ENCODE measurements around the gene IMMT.
"Not testable (repeated sequence)": the region's sequence is repeated elsewhere in the genome, so short reads cannot be mapped to it uniquely, and the experiment has no call there.

Gene IMMT

DNA sequence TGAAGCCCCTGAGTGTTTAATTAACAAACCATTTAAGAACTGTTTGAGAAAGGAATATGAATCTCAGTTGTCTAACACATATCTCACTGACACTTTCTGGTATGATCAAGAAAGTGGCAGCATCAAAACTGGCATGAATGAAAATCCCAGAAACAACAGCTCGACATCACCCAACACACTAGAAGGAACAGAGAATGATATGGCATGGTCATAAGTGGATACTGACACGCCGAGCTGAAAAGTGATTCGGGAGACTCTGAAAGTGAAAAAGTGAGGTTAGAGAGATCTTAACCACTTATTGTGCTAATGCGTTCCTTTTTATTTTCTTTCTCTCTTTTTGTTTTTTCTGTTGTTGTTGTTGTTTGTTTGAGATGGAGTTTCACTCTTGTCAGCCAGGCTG lies 41.9 kb upstream of the IMMT start:
- FAIRE-seq (peak; percentile 85), DNase-seq (ENCODE audit: insufficient read length, low spot score) (no peak)
- TF ChIP-seq POLR2AphosphoS5 (IDR thresholded peaks at IDR 0.05; ENCODE audit: low read depth, low read length) (no peak), PAX5 (IDR thresholded peaks at IDR 0.05; ENCODE audit: insufficient read depth, low read length, severe bottlenecking) (no peak), POU2F2 (IDR thresholded peaks at IDR 0.05; ENCODE audit: low read depth, low read length) (no peak), SPI1 (IDR thresholded peaks at IDR 0.05; ENCODE audit: low read depth, low read length) (peak; percentile 54), TAF1 (IDR thresholded peaks at IDR 0.05; ENCODE audit: low read depth, low read length) (no peak), POLR2A (IDR thresholded peaks at IDR 0.05; ENCODE audit: low read depth, low read length) (no peak)

GRCh38 chr2:86235196-86235980 lies 40.1 kb upstream of the IMMT start:
- FAIRE-seq: no peak
- TF ChIP-seq TAF1 (IDR thresholded peaks at IDR 0.05; ENCODE audit: low read depth, low read length) (no peak), POU2F2 (IDR thresholded peaks at IDR 0.05; ENCODE audit: low read depth, low read length) (no peak), PAX5 (IDR thresholded peaks at IDR 0.05; ENCODE audit: insufficient read depth, low read length, severe bottlenecking) (no peak), POLR2A (IDR thresholded peaks at IDR 0.05; ENCODE audit: low read depth, low read length) (no peak), POLR2AphosphoS5 (IDR thresholded peaks at IDR 0.05; ENCODE audit: low read depth, low read length) (no peak), SPI1 (IDR thresholded peaks at IDR 0.05; ENCODE audit: low read depth, low read length) (no peak)
- DNase-seq (ENCODE audit: insufficient read length, low spot score): no peak

DNA sequence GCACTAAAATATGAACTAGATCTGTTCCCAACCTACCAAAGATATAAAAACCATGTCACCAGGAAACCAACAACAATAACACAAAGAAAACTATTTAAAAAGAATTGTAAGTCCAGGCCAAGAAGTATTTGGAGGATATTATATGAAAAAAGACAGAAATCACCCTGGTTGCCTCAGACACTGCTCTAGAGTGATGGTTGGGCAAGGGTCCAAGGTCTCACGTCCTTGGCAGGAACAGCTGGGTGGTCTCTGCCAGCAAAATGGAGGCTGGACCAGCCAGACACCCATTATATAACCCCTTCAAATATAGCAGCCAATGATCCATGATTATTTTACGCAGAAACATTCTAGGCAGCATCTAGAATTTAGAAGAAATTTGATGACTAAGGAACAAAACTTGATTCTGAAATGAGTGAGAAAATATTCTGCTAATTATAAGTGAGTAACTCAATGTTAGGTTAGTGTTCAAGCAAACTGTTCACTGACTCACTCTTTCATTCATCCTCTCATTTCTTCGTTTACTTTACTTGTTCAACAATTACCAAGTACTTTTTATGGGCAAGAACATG lies 39.4 kb upstream of the IMMT start:
- DNase-seq (ENCODE audit: insufficient read length, low spot score) (no peak), FAIRE-seq (no peak)
- no peak for TF ChIP-seq PAX5 (IDR thresholded peaks at IDR 0.05; ENCODE audit: insufficient read depth, low read length, severe bottlenecking)
- TF ChIP-seq SPI1 (IDR thresholded peaks at IDR 0.05; ENCODE audit: low read depth, low read length): no peak
- no peak for TF ChIP-seq POLR2AphosphoS5 (IDR thresholded peaks at IDR 0.05; ENCODE audit: low read depth, low read length)
- TF ChIP-seq POU2F2 (IDR thresholded peaks at IDR 0.05; ENCODE audit: low read depth, low read length): no peak

DNA sequence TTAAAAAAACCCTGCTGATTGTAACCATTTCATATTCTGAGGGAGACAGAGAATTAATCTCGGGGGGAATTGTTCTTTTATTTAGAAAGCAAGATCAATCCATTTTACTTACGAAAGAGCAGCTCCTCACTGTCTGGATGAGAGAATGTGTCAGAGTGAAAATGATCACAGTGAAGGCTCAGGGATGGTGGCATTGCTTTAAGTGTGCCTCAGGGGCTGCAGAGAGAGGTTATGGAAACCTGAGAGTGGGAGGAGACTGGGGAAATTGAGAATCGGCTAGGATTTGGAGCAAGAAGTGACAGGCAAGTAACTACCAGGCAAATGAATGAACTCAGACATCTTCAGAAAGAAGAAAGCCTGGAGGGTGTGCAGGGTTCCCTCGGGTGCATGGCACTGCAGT lies 38.2 kb upstream of the IMMT start:
- FAIRE-seq: no peak
- no peak for DNase-seq (ENCODE audit: insufficient read length, low spot score)
- no peak for TF ChIP-seq POLR2A (IDR thresholded peaks at IDR 0.05; ENCODE audit: low read depth, low read length)

GRCh38 chr2:86232910-86233309 lies 37.6 kb upstream of the IMMT start:
- no peak for DNase-seq (ENCODE audit: insufficient read length, low spot score)
- no peak for FAIRE-seq

GRCh38 chr2:86232373-86232784 lies 37.1 kb upstream of the IMMT start:
- no peak for FAIRE-seq
- no peak for TF ChIP-seq POU2F2 (IDR thresholded peaks at IDR 0.05; ENCODE audit: low read depth, low read length)
- no peak for TF ChIP-seq SPI1 (IDR thresholded peaks at IDR 0.05; ENCODE audit: low read depth, low read length)
- no peak for TF ChIP-seq TAF1 (IDR thresholded peaks at IDR 0.05; ENCODE audit: low read depth, low read length)
- no peak for TF ChIP-seq PAX5 (IDR thresholded peaks at IDR 0.05; ENCODE audit: insufficient read depth, low read length, severe bottlenecking)
- no peak for TF ChIP-seq POLR2A (IDR thresholded peaks at IDR 0.05; ENCODE audit: low read depth, low read length)
- TF ChIP-seq POLR2AphosphoS5 (IDR thresholded peaks at IDR 0.05; ENCODE audit: low read depth, low read length): no peak

More at GRCh38 chr2:86232910-86233309, 37.6 kb upstream of the IMMT start:
- no peak for TF ChIP-seq POU2F2 (IDR thresholded peaks at IDR 0.05; ENCODE audit: low read depth, low read length)
- no peak for TF ChIP-seq SPI1 (IDR thresholded peaks at IDR 0.05; ENCODE audit: low read depth, low read length)
- TF ChIP-seq TAF1 (IDR thresholded peaks at IDR 0.05; ENCODE audit: low read depth, low read length): no peak
- no peak for TF ChIP-seq POLR2AphosphoS5 (IDR thresholded peaks at IDR 0.05; ENCODE audit: low read depth, low read length)
- TF ChIP-seq POLR2A (IDR thresholded peaks at IDR 0.05; ENCODE audit: low read depth, low read length): no peak
- TF ChIP-seq PAX5 (IDR thresholded peaks at IDR 0.05; ENCODE audit: insufficient read depth, low read length, severe bottlenecking): no peak

DNA sequence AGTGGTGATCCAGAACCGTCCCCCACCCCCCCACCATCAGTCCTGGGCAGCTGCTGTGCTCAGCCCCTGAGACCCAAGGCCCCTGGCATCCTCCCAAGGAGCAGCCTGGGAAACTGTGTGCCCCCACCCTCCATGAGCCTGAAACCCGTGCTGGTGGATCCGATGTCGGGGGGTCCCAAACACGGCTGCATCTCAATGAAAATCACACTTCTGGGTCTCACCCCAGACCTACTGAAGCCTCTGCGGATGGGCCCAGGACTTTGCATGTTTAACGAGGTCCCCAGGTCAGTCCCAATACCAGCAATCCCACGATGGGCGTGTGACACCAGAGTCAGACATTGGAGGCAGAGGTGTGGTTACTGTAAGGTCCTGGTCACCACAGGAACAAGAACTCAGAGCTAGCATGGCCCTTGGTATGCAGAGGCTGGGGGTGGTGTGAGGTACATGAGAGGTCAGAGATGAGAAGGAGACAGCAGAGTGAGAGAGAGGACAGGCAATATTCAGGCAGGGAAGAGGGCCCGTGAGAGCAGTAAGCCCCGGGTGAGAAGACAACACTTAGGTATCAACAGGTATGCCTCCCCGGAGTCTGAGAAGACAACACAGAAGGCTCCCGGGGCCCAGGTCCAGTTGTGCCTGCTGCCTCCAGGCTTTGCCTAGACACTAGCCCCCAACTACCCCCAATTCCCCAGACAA lies 36.6 kb upstream of the IMMT start:
- TF ChIP-seq POU2F2 (IDR thresholded peaks at IDR 0.05; ENCODE audit: low read depth, low read length) (no peak), POLR2A (IDR thresholded peaks at IDR 0.05; ENCODE audit: low read depth, low read length) (no peak), TAF1 (IDR thresholded peaks at IDR 0.05; ENCODE audit: low read depth, low read length) (no peak), SPI1 (IDR thresholded peaks at IDR 0.05; ENCODE audit: low read depth, low read length) (no peak), PAX5 (IDR thresholded peaks at IDR 0.05; ENCODE audit: insufficient read depth, low read length, severe bottlenecking) (no peak), POLR2AphosphoS5 (IDR thresholded peaks at IDR 0.05; ENCODE audit: low read depth, low read length) (no peak)
- DNase-seq (ENCODE audit: insufficient read length, low spot score) (no peak), FAIRE-seq (no peak)

More at GRCh38 chr2:86232373-86232784, 37.1 kb upstream of the IMMT start:
- DNase-seq (ENCODE audit: insufficient read length, low spot score): no peak

GRCh38 chr2:86230961-86231360 lies 35.7 kb upstream of the IMMT start:
- DNase-seq (ENCODE audit: insufficient read length, low spot score) (no peak), FAIRE-seq (no peak)
- TF ChIP-seq SPI1 (IDR thresholded peaks at IDR 0.05; ENCODE audit: low read depth, low read length) (no peak), POLR2AphosphoS5 (IDR thresholded peaks at IDR 0.05; ENCODE audit: low read depth, low read length) (no peak), POLR2A (IDR thresholded peaks at IDR 0.05; ENCODE audit: low read depth, low read length) (no peak), POU2F2 (IDR thresholded peaks at IDR 0.05; ENCODE audit: low read depth, low read length) (no peak), TAF1 (IDR thresholded peaks at IDR 0.05; ENCODE audit: low read depth, low read length) (no peak), PAX5 (IDR thresholded peaks at IDR 0.05; ENCODE audit: insufficient read depth, low read length, severe bottlenecking) (no peak)

GRCh38 chr2:86229221-86229620 lies 34.0 kb upstream of the IMMT start:
- FAIRE-seq (peak; percentile 91), DNase-seq (ENCODE audit: insufficient read length, low spot score) (no peak)
- TF ChIP-seq POU2F2 (IDR thresholded peaks at IDR 0.05; ENCODE audit: low read depth, low read length) (no peak), SPI1 (IDR thresholded peaks at IDR 0.05; ENCODE audit: low read depth, low read length) (peak; percentile 77)

- not testable (repeated sequence) for FAIRE-seq; DNase-seq (ENCODE audit: insufficient read length, low spot score)
These were observed 33.3 kb upstream of the IMMT start for GRCh38 chr2:86228574-86228973.

Measured in GM12891 (cell line).